ENCODE data around the gene GCA. TPM values are rescaled to one million over a fixed set of nuclear protein-coding genes. Genes with fewer than 3 reads are reported as not detected.

The GCA gene
- total and polyA plus RNA-seq, 4 donors, result 34.1 to 220 (median 56.6) TPM

- Histone ChIP-seq H3K27me3 (ENCODE audit: control insufficient read depth in 3 of 3, insufficient read depth in 3 of 3, low read length in 2 of 3) (no peaks in the 10 kb centered on the region), H3K36me3 (ENCODE audit: control insufficient read depth in 4 of 4, insufficient read depth in 4 of 4, low read length in 4 of 4) (no peaks in the 10 kb centered on the region), H3K4me3 (no peak overlapping the region), H3K9ac (ENCODE audit: insufficient read depth in 1 of 2, low read length in 2 of 2) (no peak overlapping the region), H3K27ac (ENCODE audit: low read depth in 1 of 2, low read length in 1 of 2) (no peak overlapping the region), H3K4me1 (ENCODE audit: control insufficient read depth in 5 of 5, insufficient read depth in 5 of 5, low read length in 5 of 5) (peaks cover 0 to 8% (median 0%) of the 10 kb centered on the region in 5 donors), H3K9me3 (ENCODE audit: control insufficient read depth in 4 of 4, insufficient read depth in 3 of 4, low read length in 3 of 4) (no peaks in the 10 kb centered on the region)
- DNase-seq, result no peak
- TF ChIP-seq CTCF (IDR thresholded peaks at IDR 0.05; ENCODE audit: control extremely low read depth, extremely low read depth), result no peak
- 36 to 62% methylated on average over 2 of the region's 2 CpGs for WGBS, 2 donors
- no peak for ATAC-seq (ENCODE audit: insufficient read depth, low FRiP score)
Observed at GRCh38 chr2:162342841-162343240, 1.1 kb upstream of the GCA start.

GRCh38 chr2:162343492-162343823 lies 474 bp upstream of the GCA start:
- TF ChIP-seq CTCF (IDR thresholded peaks at IDR 0.05; ENCODE audit: control extremely low read depth, extremely low read depth), result no peak
- no peak for ATAC-seq (ENCODE audit: insufficient read depth, low FRiP score)
- Histone ChIP-seq H3K4me1 (ENCODE audit: control insufficient read depth in 5 of 5, insufficient read depth in 5 of 5, low read length in 5 of 5) (peaks cover 0 to 8% (median 0%) of the 10 kb centered on the region in 5 donors), H3K27ac (ENCODE audit: low read depth in 1 of 2, low read length in 1 of 2) (peak overlapping the region in 1 of 2 donors; percentile 36), H3K27me3 (ENCODE audit: control insufficient read depth in 3 of 3, insufficient read depth in 3 of 3, low read length in 2 of 3) (no peaks in the 10 kb centered on the region), H3K36me3 (ENCODE audit: control insufficient read depth in 4 of 4, insufficient read depth in 4 of 4, low read length in 4 of 4) (no peaks in the 10 kb centered on the region), H3K9me3 (ENCODE audit: control insufficient read depth in 4 of 4, insufficient read depth in 3 of 4, low read length in 3 of 4) (no peaks in the 10 kb centered on the region), H3K9ac (ENCODE audit: insufficient read depth in 1 of 2, low read length in 2 of 2) (no peak overlapping the region), H3K4me3 (peak overlapping the region; percentile 95)
- 37 to 46% methylated on average over 4 of the region's 4 CpGs for WGBS, 2 donors
- no peak for DNase-seq

GRCh38 chr2:162344617-162344950 lies 652 bp downstream of the GCA start:
- H3K36me3 ChIP-seq (ENCODE audit: control insufficient read depth in 4 of 4, insufficient read depth in 4 of 4, low read length in 4 of 4), result no peaks in the 10 kb centered on the region
- H3K9ac ChIP-seq (ENCODE audit: insufficient read depth in 1 of 2, low read length in 2 of 2), result peak overlapping the region; percentile 60 to 67
- H3K27ac ChIP-seq (ENCODE audit: low read depth in 1 of 2, low read length in 1 of 2), result peak overlapping the region in 1 of 2 donors; percentile 88
- no peaks in the 10 kb centered on the region for H3K27me3 ChIP-seq (ENCODE audit: control insufficient read depth in 3 of 3, insufficient read depth in 3 of 3, low read length in 2 of 3)
- H3K4me1 ChIP-seq (ENCODE audit: control insufficient read depth in 5 of 5, insufficient read depth in 5 of 5, low read length in 5 of 5), result peaks cover 0 to 8% (median 0%) of the 10 kb centered on the region in 5 donors
- no peak for TF ChIP-seq CTCF (IDR thresholded peaks at IDR 0.05; ENCODE audit: control extremely low read depth, extremely low read depth)
- peak overlapping the region; percentile 95 for H3K4me3 ChIP-seq
- 1 to 6% methylated on average over 8 of the region's 8 CpGs for WGBS, 2 donors
- DNase-seq (no peak), ATAC-seq (ENCODE audit: insufficient read depth, low FRiP score) (no peak)
- H3K9me3 ChIP-seq (ENCODE audit: control insufficient read depth in 4 of 4, insufficient read depth in 3 of 4, low read length in 3 of 4), result no peaks in the 10 kb centered on the region

- no peak for TF ChIP-seq CTCF (IDR thresholded peaks at IDR 0.05; ENCODE audit: control extremely low read depth, extremely low read depth)
- no peaks in the 10 kb centered on the region for H3K9me3 ChIP-seq (ENCODE audit: control insufficient read depth in 4 of 4, insufficient read depth in 3 of 4, low read length in 3 of 4)
- no peaks in the 10 kb centered on the region for H3K4me1 ChIP-seq (ENCODE audit: control insufficient read depth in 5 of 5, insufficient read depth in 5 of 5, low read length in 5 of 5)
- H3K27ac ChIP-seq (ENCODE audit: low read depth in 1 of 2, low read length in 1 of 2), result no peak overlapping the region
- H3K4me3 ChIP-seq, result no peak overlapping the region
- H3K27me3 ChIP-seq (ENCODE audit: control insufficient read depth in 3 of 3, insufficient read depth in 3 of 3, low read length in 2 of 3), result no peaks in the 10 kb centered on the region
- no peak overlapping the region for H3K9ac ChIP-seq (ENCODE audit: insufficient read depth in 1 of 2, low read length in 2 of 2)
- WGBS, 2 donors, result 77 to 89% methylated on average over 2 of the region's 2 CpGs
- ATAC-seq (ENCODE audit: insufficient read depth, low FRiP score) (no peak), DNase-seq (no peak)
- H3K36me3 ChIP-seq (ENCODE audit: control insufficient read depth in 4 of 4, insufficient read depth in 4 of 4, low read length in 4 of 4), result no peaks in the 10 kb centered on the region
Observed at GRCh38 chr2:162365392-162365791, 21.5 kb downstream of the GCA start.
